H1 (cell line): ENCODE results near the gene WDFY4. TPM values are rescaled to one million over a fixed set of nuclear protein-coding genes. Genes with fewer than 3 reads are reported as not detected.

ENCODE experiments used
- BCL11A ChIP-seq, 2 experiments: IDR thresholded peaks; one replicate each; pipeline ENCODE4 v1.6.1; 2011; ENCODE audit warnings: low read depth in 2 of 2, low read length in 2 of 2, mild to moderate bottlenecking in 2 of 2
- BRCA1 ChIP-seq: IDR thresholded peaks from 2 replicates; pipeline ENCODE4 v1.6.1; 2012; ENCODE audit warnings: low read depth, low read length, improper control_type of control experiment
- CHD7 ChIP-seq: fragments of 300-600 bp; sonication (generic); IDR thresholded peaks from 2 replicates; pipeline ENCODE4 v1.7.1; 2012; ENCODE audit warnings: low read length, moderate library complexity, mild to moderate bottlenecking, inconsistent platforms; ENCODE audit not compliant: insufficient replicate concordance
- CTCF ChIP-seq, 3 experiments: IDR thresholded peaks; 1 replicate in 2 of 3; 2 replicates in 1 of 3; pipeline versions ENCODE4 v1.5.1 to v1.6.1; 2011; ENCODE audit warnings: low read length in 3 of 3, mild to moderate bottlenecking in 3 of 3, inconsistent platforms in 2 of 3, low read depth in 1 of 3, moderate library complexity in 1 of 3; ENCODE audit not compliant: insufficient read depth in 1 of 3; ENCODE audit errors: control extremely low read depth in 1 of 3
- HDAC2 ChIP-seq, 2 experiments: fragments of 300-600 bp in 1 of 2; sonication (generic) in 1 of 2; IDR thresholded peaks; 2 replicates each; pipeline ENCODE4 v1.6.1; 2011 to 2012; ENCODE audit warnings: low read depth in 2 of 2, low read length in 2 of 2, mild to moderate bottlenecking in 2 of 2, moderate library complexity in 2 of 2, borderline replicate concordance in 1 of 2, inconsistent platforms in 1 of 2
- RBBP5 ChIP-seq: IDR thresholded peaks from 2 replicates; pipeline ENCODE4 v1.7.1; 2012; ENCODE audit warnings: low read depth, mild to moderate bottlenecking, inconsistent platforms, low read length, moderate library complexity, borderline replicate concordance
- TEAD4 ChIP-seq: IDR thresholded peaks from 2 replicates; pipeline ENCODE4 v1.6.1; 2012; ENCODE audit warnings: low read depth, low read length, inconsistent platforms, mixed read lengths
- polyA plus RNA-seq, 7 experiments: library from polyadenylated mRNA; depleted of rRNA in 3 of 7; stranded (reverse) in 5 of 7; unstranded in 2 of 7; fragments of >200 nt in 5 of 7; fragments of 200-250 nt in 2 of 7; gene quantifications; 1 replicate in 5 of 7; 2 replicates in 1 of 7; 4 replicates in 1 of 7; pipeline versions ENCODE4 v1.2.1 to v1.2.3, GENCODE V29; 2011 to 2013; ENCODE audit warnings: missing spikeins in 2 of 7, mixed read lengths in 2 of 7
- total RNA-seq: library from RNA; stranded (reverse); fragmentation: NEBNext Ultra II Directional; extraction: Animal tissue kit (Norgen Biotek cat#: 25700); gene quantifications from 2 replicates; pipeline ENCODE4 v1.2.1, GENCODE V29; 2021

WDFY4 gene
- total and polyA plus RNA-seq, 2 of the 8 experiments (the other 6 are each of a cell fraction or from before 2014, with no cell fraction given): not detected

GRCh38 chr10:48672596-48673265, 11.9 kb upstream of the WDFY4 start (continued):
- TF ChIP-seq CHD7 (no peak), CTCF (IDR thresholded peaks at IDR 0.05; ENCODE audit: control extremely low read depth in 1 of 3, insufficient read depth in 1 of 3, low read depth in 1 of 3, low read length in 3 of 3) (no peak), BCL11A (IDR thresholded peaks at IDR 0.05; ENCODE audit: low read depth in 2 of 2, low read length in 2 of 2) (no peak), TEAD4 (no peak), HDAC2 (IDR thresholded peaks at IDR 0.05; ENCODE audit: borderline replicate concordance in 1 of 2, low read depth in 2 of 2, low read length in 2 of 2) (no peak), BRCA1 (no peak), RBBP5 (no peak)
